ENCODE data around the gene PROK2. TPM values are rescaled to one million over a fixed set of nuclear protein-coding genes. Genes with fewer than 3 reads are reported as not detected.

The PROK2 gene
- 16.0 TPM for total RNA-seq

DNA sequence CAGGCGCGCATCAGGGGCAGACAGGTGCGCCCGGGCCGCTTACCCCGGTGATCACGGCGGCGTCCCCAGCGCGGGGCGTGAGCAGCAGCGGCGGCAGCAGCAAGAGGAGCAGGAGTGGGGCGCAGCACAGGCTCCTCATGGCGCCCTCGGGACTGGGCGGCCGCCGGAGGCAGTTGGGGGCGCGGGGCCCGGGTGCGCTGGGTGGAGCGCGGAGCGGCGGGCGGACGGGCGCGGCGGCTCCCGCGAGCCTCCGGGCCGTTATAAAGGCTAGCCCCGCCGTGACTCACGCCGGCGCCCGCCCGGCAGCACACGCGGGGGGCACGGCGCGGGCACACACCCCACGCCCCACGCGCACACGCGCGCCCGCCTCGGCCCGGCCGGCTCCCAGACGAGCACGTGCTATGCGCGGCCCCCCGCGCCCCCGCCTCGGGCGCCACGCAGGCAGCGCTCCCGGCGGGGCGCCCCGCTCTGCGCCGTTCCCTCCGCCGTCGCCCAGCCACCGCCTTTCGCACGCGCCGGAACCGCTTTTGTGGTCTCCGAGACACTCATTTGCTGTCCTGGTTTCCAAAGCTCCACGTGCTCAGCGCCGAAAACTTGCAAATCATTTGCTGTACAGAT, at the start of gene PROK2:
PROK2 (minus strand) TSS at position 235 of the 618 bp plus-strand sequence; CDS start at position 139, 96 bp downstream.
- Histone ChIP-seq H3K4me1 (ENCODE audit: insufficient read depth, low read length) (peaks cover 32% of the 10 kb centered on the region), H3K27me3 (ENCODE audit: insufficient read depth, low read length) (peaks cover 25% of the 10 kb centered on the region), H3K4me3 (ENCODE audit: low read length) (peak within 1 kb of the TSS; percentile 61), H3K9me3 (ENCODE audit: low read depth, low read length) (no peaks in the 10 kb centered on the region)

GRCh38 chr3:71831599-71831998, 46.7 kb upstream of the PROK2 start:
- Histone ChIP-seq H3K27me3 (ENCODE audit: insufficient read depth, low read length) (no peaks in the 10 kb centered on the region), H3K4me1 (ENCODE audit: insufficient read depth, low read length) (no peaks in the 10 kb centered on the region), H3K4me3 (ENCODE audit: low read length) (no peak overlapping the region), H3K9me3 (ENCODE audit: low read depth, low read length) (no peaks in the 10 kb centered on the region)

GRCh38 chr3:71825551-71826283, 40.8 kb upstream of the PROK2 start:
- Histone ChIP-seq H3K27me3 (ENCODE audit: insufficient read depth, low read length) (no peaks in the 10 kb centered on the region), H3K4me1 (ENCODE audit: insufficient read depth, low read length) (no peaks in the 10 kb centered on the region), H3K9me3 (ENCODE audit: low read depth, low read length) (no peaks in the 10 kb centered on the region), H3K4me3 (ENCODE audit: low read length) (no peak overlapping the region)

DNA sequence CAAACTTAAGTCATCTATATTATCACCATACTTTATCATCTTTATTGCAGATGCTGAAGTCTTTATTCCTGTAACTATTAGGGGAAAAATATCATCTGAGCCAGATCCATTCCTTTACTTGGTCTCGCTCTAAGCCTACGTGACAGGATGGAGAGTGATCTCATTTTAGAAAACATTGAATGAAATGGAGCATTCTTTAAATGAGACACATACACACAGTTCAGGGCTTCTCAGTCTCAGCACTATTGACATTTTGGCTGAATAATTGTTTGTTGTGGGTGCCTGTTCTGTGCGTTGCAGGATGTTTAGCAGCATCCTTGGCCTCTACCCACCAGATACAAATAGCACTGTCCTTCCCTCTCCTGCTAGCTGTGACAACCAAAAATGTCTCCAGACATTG, 36.2 kb upstream of the PROK2 start:
- Histone ChIP-seq H3K4me1 (ENCODE audit: insufficient read depth, low read length) (no peaks in the 10 kb centered on the region), H3K27me3 (ENCODE audit: insufficient read depth, low read length) (no peaks in the 10 kb centered on the region), H3K4me3 (ENCODE audit: low read length) (no peak overlapping the region), H3K9me3 (ENCODE audit: low read depth, low read length) (no peaks in the 10 kb centered on the region)

GRCh38 chr3:71817262-71817661, 32.3 kb upstream of the PROK2 start:
- Histone ChIP-seq H3K9me3 (ENCODE audit: low read depth, low read length) (no peaks in the 10 kb centered on the region), H3K27me3 (ENCODE audit: insufficient read depth, low read length) (no peaks in the 10 kb centered on the region), H3K4me3 (ENCODE audit: low read length) (no peak overlapping the region), H3K4me1 (ENCODE audit: insufficient read depth, low read length) (peaks cover 15% of the 10 kb centered on the region)

DNA sequence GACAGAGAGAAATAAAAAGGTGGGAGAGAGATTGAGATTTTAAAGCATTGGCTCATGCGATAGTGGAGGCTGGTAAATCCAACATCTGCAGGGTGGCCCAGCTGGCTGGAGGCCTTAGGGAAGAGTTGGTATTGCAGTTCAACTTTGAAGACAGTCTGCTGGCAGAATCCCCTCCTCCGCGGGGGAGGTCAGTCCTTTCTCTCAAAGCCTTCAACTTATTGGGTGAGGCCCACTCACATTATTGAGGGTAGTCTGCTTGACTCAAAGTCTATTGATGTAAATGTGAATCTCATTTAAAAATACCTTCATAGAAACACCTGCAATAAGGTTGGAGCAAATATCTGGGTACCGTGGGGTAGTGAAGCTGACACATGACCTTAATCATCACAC, 31.8 kb upstream of the PROK2 start:
- Histone ChIP-seq H3K4me1 (ENCODE audit: insufficient read depth, low read length) (peaks cover 17% of the 10 kb centered on the region), H3K9me3 (ENCODE audit: low read depth, low read length) (no peaks in the 10 kb centered on the region), H3K27me3 (ENCODE audit: insufficient read depth, low read length) (no peaks in the 10 kb centered on the region), H3K4me3 (ENCODE audit: low read length) (no peak overlapping the region)

- Histone ChIP-seq H3K27me3 (ENCODE audit: insufficient read depth, low read length) (no peaks in the 10 kb centered on the region), H3K4me3 (ENCODE audit: low read length) (no peak overlapping the region), H3K4me1 (ENCODE audit: insufficient read depth, low read length) (peaks cover 17% of the 10 kb centered on the region), H3K9me3 (ENCODE audit: low read depth, low read length) (no peaks in the 10 kb centered on the region)
Observed at GRCh38 chr3:71815340-71816067, 30.6 kb upstream of the PROK2 start.

DNA sequence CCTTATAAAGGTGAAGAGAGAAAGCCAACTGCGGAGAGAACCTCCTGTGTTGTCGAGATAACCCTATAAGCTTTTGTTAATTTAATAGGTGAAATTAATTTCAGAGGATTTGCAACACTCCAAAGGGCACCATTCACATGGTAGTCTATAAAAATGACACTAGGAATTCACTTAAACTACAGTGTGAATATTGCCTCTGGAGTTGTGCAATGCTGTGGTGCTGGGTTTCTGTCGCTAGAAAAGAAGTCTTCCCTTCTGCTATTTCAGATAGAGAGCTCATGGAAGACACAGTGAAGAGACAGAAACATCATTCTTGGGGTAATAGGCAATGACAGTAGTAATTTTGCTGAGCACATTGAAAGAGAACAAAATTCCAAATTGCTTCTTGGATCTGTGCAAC, 28.8 kb upstream of the PROK2 start:
- Histone ChIP-seq H3K4me3 (ENCODE audit: low read length) (no peak overlapping the region), H3K9me3 (ENCODE audit: low read depth, low read length) (no peaks in the 10 kb centered on the region), H3K27me3 (ENCODE audit: insufficient read depth, low read length) (no peaks in the 10 kb centered on the region), H3K4me1 (ENCODE audit: insufficient read depth, low read length) (peaks cover 17% of the 10 kb centered on the region)

DNA sequence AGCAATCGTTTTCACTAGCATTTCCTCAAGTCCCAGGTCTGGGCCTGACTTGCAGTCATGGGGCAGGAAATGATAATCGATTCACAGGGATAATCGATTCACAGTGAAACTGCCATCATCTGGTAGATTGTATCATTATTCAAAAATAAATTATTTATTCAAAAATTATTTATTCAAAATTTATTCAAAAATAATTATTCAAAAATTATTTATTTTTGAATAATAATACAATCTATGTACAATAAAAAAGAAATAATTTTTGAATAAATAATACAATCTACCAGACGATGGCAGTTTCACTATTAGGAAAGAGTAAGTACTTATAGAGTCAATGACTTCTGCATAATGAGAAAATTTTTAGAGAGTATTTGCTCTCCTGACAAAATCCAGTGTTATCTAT, 28.1 kb upstream of the PROK2 start:
- H3K4me3 ChIP-seq (ENCODE audit: low read length) = no peak overlapping the region
- peaks cover 17% of the 10 kb centered on the region for H3K4me1 ChIP-seq (ENCODE audit: insufficient read depth, low read length)
- H3K27me3 ChIP-seq (ENCODE audit: insufficient read depth, low read length) = no peaks in the 10 kb centered on the region
- no peaks in the 10 kb centered on the region for H3K9me3 ChIP-seq (ENCODE audit: low read depth, low read length)

GRCh38 chr3:71810056-71810455, 25.1 kb upstream of the PROK2 start:
- no peaks in the 10 kb centered on the region for H3K27me3 ChIP-seq (ENCODE audit: insufficient read depth, low read length)
- peaks cover 28% of the 10 kb centered on the region for H3K4me1 ChIP-seq (ENCODE audit: insufficient read depth, low read length)
- H3K4me3 ChIP-seq (ENCODE audit: low read length) = no peak overlapping the region
- no peaks in the 10 kb centered on the region for H3K9me3 ChIP-seq (ENCODE audit: low read depth, low read length)

GRCh38 chr3:71809321-71810026, 24.5 kb upstream of the PROK2 start:
- Histone ChIP-seq H3K27me3 (ENCODE audit: insufficient read depth, low read length) (no peaks in the 10 kb centered on the region), H3K4me3 (ENCODE audit: low read length) (no peak overlapping the region), H3K9me3 (ENCODE audit: low read depth, low read length) (no peaks in the 10 kb centered on the region), H3K4me1 (ENCODE audit: insufficient read depth, low read length) (peaks cover 34% of the 10 kb centered on the region)

DNA sequence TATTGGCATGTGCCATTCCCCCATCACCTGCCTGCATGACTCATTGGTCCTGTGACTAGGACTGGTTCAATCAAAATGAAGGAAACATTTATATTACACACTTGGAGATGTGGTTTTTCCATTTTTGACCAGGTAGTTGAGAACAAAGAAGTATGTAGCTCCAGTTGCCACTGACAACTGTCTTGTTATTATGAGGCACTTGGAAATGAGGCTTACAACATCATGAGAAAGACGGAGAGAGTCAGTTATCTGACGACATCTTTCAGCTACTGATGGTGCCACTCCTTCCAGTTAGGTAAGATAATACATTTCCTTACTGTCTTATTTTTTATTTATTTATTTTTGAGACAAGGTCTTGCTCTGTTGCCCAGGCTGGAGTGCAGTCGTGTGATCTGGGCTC, 21.8 kb upstream of the PROK2 start:
- Histone ChIP-seq H3K27me3 (ENCODE audit: insufficient read depth, low read length) (no peaks in the 10 kb centered on the region), H3K4me3 (ENCODE audit: low read length) (no peak overlapping the region), H3K4me1 (ENCODE audit: insufficient read depth, low read length) (peaks cover 18% of the 10 kb centered on the region), H3K9me3 (ENCODE audit: low read depth, low read length) (no peaks in the 10 kb centered on the region)

DNA sequence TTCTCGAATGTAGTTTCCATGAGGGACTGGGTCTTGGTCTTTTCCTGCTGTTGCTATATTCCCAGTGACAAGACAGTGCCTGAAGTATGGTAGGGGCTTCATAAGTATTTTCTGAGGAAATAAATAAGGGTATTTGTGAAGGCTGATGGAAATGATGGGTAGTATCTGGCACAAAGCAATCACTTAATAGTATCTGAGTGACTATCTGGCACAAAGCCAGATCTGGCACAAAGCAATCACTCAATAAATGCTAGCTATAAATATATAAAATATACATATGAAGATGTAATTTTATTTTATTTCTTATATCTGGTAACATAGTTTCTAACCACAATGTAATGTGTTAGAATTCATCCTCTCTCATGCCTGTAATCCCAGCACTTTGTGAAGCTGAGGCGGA, 20.7 kb upstream of the PROK2 start:
- no peak overlapping the region for H3K4me3 ChIP-seq (ENCODE audit: low read length)
- peaks cover 18% of the 10 kb centered on the region for H3K4me1 ChIP-seq (ENCODE audit: insufficient read depth, low read length)
- no peaks in the 10 kb centered on the region for H3K9me3 ChIP-seq (ENCODE audit: low read depth, low read length)
- H3K27me3 ChIP-seq (ENCODE audit: insufficient read depth, low read length) = no peaks in the 10 kb centered on the region

DNA sequence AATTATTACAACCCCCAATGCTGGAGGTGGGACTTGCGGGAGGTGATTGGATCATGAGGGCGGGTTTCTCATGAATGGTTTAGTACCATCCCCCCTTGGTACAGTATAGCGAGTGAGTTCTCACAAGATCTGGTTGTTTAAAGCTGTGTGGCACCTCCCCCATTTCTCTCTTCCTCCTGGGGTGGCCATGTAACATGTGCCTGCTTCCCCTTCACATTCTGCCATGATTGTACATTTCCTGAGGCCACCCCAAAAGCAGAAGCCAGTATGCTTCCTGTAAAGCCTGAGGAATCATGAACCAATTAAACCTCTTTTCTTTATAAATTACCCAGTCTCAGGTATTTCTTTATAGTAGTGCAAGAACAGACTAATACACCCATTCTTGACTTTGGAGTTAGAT, 20.3 kb upstream of the PROK2 start:
- Histone ChIP-seq H3K4me3 (ENCODE audit: low read length) (no peak overlapping the region), H3K27me3 (ENCODE audit: insufficient read depth, low read length) (no peaks in the 10 kb centered on the region), H3K4me1 (ENCODE audit: insufficient read depth, low read length) (peaks cover 18% of the 10 kb centered on the region), H3K9me3 (ENCODE audit: low read depth, low read length) (no peaks in the 10 kb centered on the region)

GRCh38 chr3:71803248-71803647, 18.3 kb upstream of the PROK2 start:
- no peaks in the 10 kb centered on the region for H3K9me3 ChIP-seq (ENCODE audit: low read depth, low read length)
- no peak overlapping the region for H3K4me3 ChIP-seq (ENCODE audit: low read length)
- no peaks in the 10 kb centered on the region for H3K27me3 ChIP-seq (ENCODE audit: insufficient read depth, low read length)
- H3K4me1 ChIP-seq (ENCODE audit: insufficient read depth, low read length) = peaks cover 18% of the 10 kb centered on the region
